SIG-M5 (cell line): ENCODE results near the gene HEPHL1.
"Not testable (repeated sequence)": the region's sequence is repeated elsewhere in the genome, so short reads cannot be mapped to it uniquely, and the experiment has no call there.

Experiments used
- DNase-seq: peaks from one replicate; lab custom pipeline; 2025; lab: John Stamatoyannopoulos, UW

The HEPHL1 gene

GRCh38 chr11:94020777-94021481 is at the start of gene HEPHL1:
HEPHL1 (plus strand) TSS chr11:94021354; CDS start chr11:94021369, 15 bp downstream.
- no peak for DNase-seq

- DNase-seq, result no peak
Observed at GRCh38 chr11:93972790-93973189, 48.4 kb upstream of the HEPHL1 start.

- not testable (repeated sequence) for DNase-seq
Observed at GRCh38 chr11:93973322-93974051, 47.7 kb upstream of the HEPHL1 start.

GRCh38 chr11:93974759-93975158 is 46.4 kb upstream of the HEPHL1 start:
- DNase-seq, result no peak

GRCh38 chr11:93976577-93977254 is 44.4 kb upstream of the HEPHL1 start:
- not testable (repeated sequence) for DNase-seq

- DNase-seq, result no peak
Observed at GRCh38 chr11:93983542-93984195, 37.5 kb upstream of the HEPHL1 start.

- DNase-seq, result no peak
Observed at GRCh38 chr11:93984196-93984567, 37.0 kb upstream of the HEPHL1 start.

GRCh38 chr11:93984936-93985335 is 36.2 kb upstream of the HEPHL1 start:
- no peak for DNase-seq

GRCh38 chr11:93986716-93987115 is 34.4 kb upstream of the HEPHL1 start:
- no peak for DNase-seq

- DNase-seq, result no peak
Observed at GRCh38 chr11:93988455-93988854, 32.7 kb upstream of the HEPHL1 start.

- DNase-seq, result no peak
Observed at GRCh38 chr11:93988912-93989311, 32.2 kb upstream of the HEPHL1 start.

GRCh38 chr11:93993747-93994146 is 27.4 kb upstream of the HEPHL1 start:
- no peak for DNase-seq

- DNase-seq, result no peak
Observed at GRCh38 chr11:93997741-93998140, 23.4 kb upstream of the HEPHL1 start.

GRCh38 chr11:94000659-94001058 is 20.5 kb upstream of the HEPHL1 start:
- DNase-seq, result no peak

GRCh38 chr11:94002226-94002625 is 18.9 kb upstream of the HEPHL1 start:
- DNase-seq, result no peak

GRCh38 chr11:94007426-94007825 is 13.7 kb upstream of the HEPHL1 start:
- DNase-seq, result no peak

GRCh38 chr11:94007906-94008305 is 13.2 kb upstream of the HEPHL1 start:
- DNase-seq, result no peak

- DNase-seq, result no peak
Observed at GRCh38 chr11:94010136-94010535, 11.0 kb upstream of the HEPHL1 start.

- DNase-seq, result no peak
Observed at GRCh38 chr11:94011478-94011877, 9.7 kb upstream of the HEPHL1 start.

GRCh38 chr11:94017446-94017845 is 3.7 kb upstream of the HEPHL1 start:
- no peak for DNase-seq

- DNase-seq, result no peak
Observed at GRCh38 chr11:94018721-94019120, 2.4 kb upstream of the HEPHL1 start.

GRCh38 chr11:94023856-94024255 is 2.7 kb downstream of the HEPHL1 start:
- DNase-seq, result no peak

- DNase-seq, result no peak
Observed at GRCh38 chr11:94024547-94024946, 3.4 kb downstream of the HEPHL1 start.
